A673 (cell line): Measurements from ENCODE around the gene PXDC1. TPM values are rescaled to one million over a fixed set of nuclear protein-coding genes. Genes with fewer than 3 reads are reported as not detected.

Source experiments
- BruUV-seq: library from RNA; stranded (reverse); fragments of 400-500 nt; replicated peaks from 2 replicates; lab custom pipeline; 2021; lab: Mats Ljungman, UMichigan
- CTCF ChIA-PET: fragments of 300-600 bp; sonication (Branson Sonifier 250); formaldehyde crosslinking; loops from one replicate; lab custom pipeline; 2022; ENCODE audit warnings: antibody characterized with exemption; lab: Charles Lee
- POLR2A ChIA-PET: fragments of 300-600 bp; sonication (Branson Sonifier 250); formaldehyde crosslinking; loops from one replicate; lab custom pipeline; 2022; ENCODE audit warnings: antibody characterized with exemption; ENCODE audit not compliant: low non-redundant PET; lab: Charles Lee
- DNase-seq: peaks from one replicate; pipeline ENCODE4 v3.0.0-alpha.2; 2015; ENCODE audit warnings: low spot score
- H3K27ac ChIP-seq: fragments of 200-600 bp; sonication (generic); 2 replicates; pipeline ENCODE4 v1.5.1; 2016; ENCODE audit warnings: mixed run types, low read depth, mild to moderate bottlenecking, mixed read lengths, antibody characterized with exemption, low read length; ENCODE audit not compliant: poor library complexity, severe bottlenecking
- H3K27me3 ChIP-seq: fragments of 200-600 bp; sonication (generic); replicated peaks from 2 replicates; pipeline ENCODE4 v1.6.1; 2017; ENCODE audit warnings: mixed run types, low read depth, mild to moderate bottlenecking, mixed read lengths, antibody characterized with exemption, low read length; ENCODE audit not compliant: insufficient read depth, poor library complexity
- H3K36me3 ChIP-seq: fragments of 200-600 bp; sonication (generic); 2 replicates; pipeline ENCODE4 v1.6.1; 2016; ENCODE audit warnings: mixed run types, mild to moderate bottlenecking, mixed read lengths, antibody characterized with exemption, low read length; ENCODE audit not compliant: insufficient read depth, poor library complexity, severe bottlenecking
- H3K4me1 ChIP-seq: fragments of 200-600 bp; sonication (generic); 2 replicates; pipeline ENCODE4 v1.6.1; 2017; ENCODE audit warnings: mixed run types, mild to moderate bottlenecking, mixed read lengths, antibody characterized with exemption, low read length; ENCODE audit not compliant: insufficient read depth, poor library complexity, severe bottlenecking
- H3K4me3 ChIP-seq: fragments of 200-600 bp; sonication (generic); 2 replicates; pipeline ENCODE4 v1.5.1; 2016; ENCODE audit warnings: low read depth, mixed run types, mild to moderate bottlenecking, mixed read lengths, low read length; ENCODE audit not compliant: poor library complexity, severe bottlenecking
- H3K9me3 ChIP-seq: fragments of 200-600 bp; sonication (generic); 2 replicates; pipeline ENCODE4 v1.6.1; 2016; ENCODE audit warnings: mixed run types, low read depth, mild to moderate bottlenecking, mixed read lengths, antibody characterized with exemption, low read length; ENCODE audit not compliant: poor library complexity, severe bottlenecking
- CTCF ChIP-seq: fragments of 300-800, 200-600 bp; sonication (generic); conservative IDR thresholded peaks from 2 replicates; pipeline ENCODE4 v1.5.1; 2017; ENCODE audit warnings: low read depth, mild to moderate bottlenecking, antibody characterized with exemption, low read length, moderate library complexity, mixed read lengths
- EZH2 ChIP-seq: fragments of 200-600 bp; sonication (generic); IDR thresholded peaks from 2 replicates; pipeline ENCODE4 v1.6.1; 2017; ENCODE audit warnings: borderline replicate concordance, low read depth, mild to moderate bottlenecking, mixed read lengths, antibody characterized with exemption, low read length; ENCODE audit not compliant: poor library complexity, severe bottlenecking
- intact Hi-C: fragments of 100-400 bp; cut with micrococcal nuclease; formaldehyde crosslinking; loops from one replicate; pipeline ENCODE4 v1.10.0; 2022; ENCODE audit not compliant: unreplicated experiment
- total RNA-seq: library from RNA; stranded (reverse); gene quantifications from 2 replicates; pipeline ENCODE4 v1.2.3, GENCODE V29; 2021

PXDC1 gene
- total RNA-seq, 1 experiment from 2014 or later, result 5.2 TPM

- Histone ChIP-seq H3K4me1 (no peaks in the 10 kb centered on the region), H3K4me3 (no peak overlapping the region), H3K27me3 (no peaks in the 10 kb centered on the region), H3K27ac (no peak overlapping the region), H3K9me3 (no peaks in the 10 kb centered on the region), H3K36me3 (no peaks in the 10 kb centered on the region)
- CTCF ChIA-PET, result no interaction called here
- intact Hi-C loops, result loop anchor here (10.0 kb wide), 1 partner anchor 201 kb away; no protein-coding TSS in a partner anchor
- TF ChIP-seq CTCF (no peak), EZH2 (no peak)
- POLR2A ChIA-PET, result no interaction called here
- DNase-seq, result no peak
- no TSS peak for BruUV-seq
Measured at GRCh38 chr6:3725145-3726047, 26.1 kb downstream of the PXDC1 start.

GRCh38 chr6:3724451-3725144 lies 26.9 kb downstream of the PXDC1 start:
- TF ChIP-seq CTCF, result no peak
- TF ChIP-seq EZH2, result no peak
- Histone ChIP-seq H3K4me3 (no peak overlapping the region), H3K27ac (no peak overlapping the region), H3K36me3 (no peaks in the 10 kb centered on the region), H3K9me3 (no peaks in the 10 kb centered on the region), H3K27me3 (no peaks in the 10 kb centered on the region), H3K4me1 (no peaks in the 10 kb centered on the region)
- no peak for DNase-seq
- intact Hi-C loops, result loop anchor here (10.0 kb wide), 1 partner anchor 200 kb away; no protein-coding TSS in a partner anchor
- BruUV-seq, result no TSS peak
- CTCF ChIA-PET, result no interaction called here
- POLR2A ChIA-PET, result no interaction called here

- POLR2A ChIA-PET, result no interaction called here
- CTCF ChIA-PET, result interaction anchor here (1.2 kb wide), 1 partner anchor 8 kb away, joined by 4 read pairs; no protein-coding TSS in a partner anchor
Measured at GRCh38 chr6:3723966-3724365, 27.5 kb downstream of the PXDC1 start.

More at GRCh38 chr6:3723966-3724365, 27.5 kb downstream of the PXDC1 start:
- no peaks in the 10 kb centered on the region for H3K4me1 ChIP-seq
- intact Hi-C loops, result loop anchor here (10.0 kb wide), 1 partner anchor 199 kb away; no protein-coding TSS in a partner anchor
- no peaks in the 10 kb centered on the region for H3K36me3 ChIP-seq
- H3K9me3 ChIP-seq, result no peaks in the 10 kb centered on the region
- H3K27ac ChIP-seq, result no peak overlapping the region
- BruUV-seq, result no TSS peak
- DNase-seq, result no peak
- TF ChIP-seq CTCF, result no peak
- no peak for TF ChIP-seq EZH2
- H3K4me3 ChIP-seq, result no peak overlapping the region
- no peaks in the 10 kb centered on the region for H3K27me3 ChIP-seq
